GM21737 (cell line): ENCODE data around the gene G3BP1.
"Not testable (repeated sequence)": the region's sequence is repeated elsewhere in the genome, so short reads cannot be mapped to it uniquely, and the experiment has no call there.

Experiments used
- ATAC-seq: cut with Tn5 transposase; IDR thresholded peaks from one replicate; pipeline ENCODE4 v1.9.1; 2021; ENCODE audit warnings: mild to moderate bottlenecking, moderate library complexity; ENCODE audit not compliant: unreplicated experiment

G3BP1 gene

DNA sequence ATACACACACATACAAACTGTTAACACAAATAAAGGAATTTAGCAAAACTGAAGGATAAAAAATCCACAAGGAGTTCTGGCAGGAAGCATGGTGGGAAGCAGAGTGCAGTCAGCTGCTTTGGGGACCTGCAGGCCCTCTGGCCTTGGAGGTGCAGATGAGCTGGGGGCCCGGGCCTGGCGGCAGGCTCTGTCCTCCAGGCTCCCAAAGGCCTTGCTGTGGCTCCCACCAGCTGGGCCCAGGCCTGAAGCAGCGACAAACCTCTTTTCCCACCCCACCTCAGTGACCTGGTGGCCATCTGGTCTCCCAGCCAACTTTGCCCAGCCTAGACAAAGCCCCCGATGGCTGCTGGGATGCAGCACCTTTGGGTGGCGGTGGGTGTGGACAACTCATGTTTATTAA is 85.1 kb downstream of the G3BP1 start:
- no peak for ATAC-seq

DNA sequence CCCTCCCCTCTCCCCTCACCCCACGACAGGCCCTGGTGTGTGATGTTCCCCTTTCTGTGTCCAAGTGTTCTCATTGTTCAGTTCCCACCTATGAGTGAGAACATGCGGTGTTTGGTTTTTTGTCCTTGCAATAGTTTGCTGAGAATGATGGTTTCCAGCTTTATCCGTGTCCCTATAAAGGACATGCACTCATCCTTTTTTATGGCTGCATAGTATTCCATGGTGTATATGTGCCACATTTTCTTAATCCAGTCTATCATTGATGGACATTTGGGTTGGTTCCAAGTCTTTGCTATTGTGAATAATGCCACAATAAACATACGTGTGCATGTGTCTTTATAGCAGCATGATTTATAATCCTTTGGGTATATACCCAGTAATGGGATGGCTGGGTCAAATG is 89.1 kb downstream of the G3BP1 start:
- ATAC-seq, result not testable (repeated sequence)
